Tongue (tissue), 2 donors: Measurements from ENCODE around the gene ATP2B1. TPM values are rescaled to one million over a fixed set of nuclear protein-coding genes. Genes with fewer than 3 reads are reported as not detected.
A peak's percentile ranks its signal among the peaks of the same experiment; 100 is the strongest.
"Not testable (repeated sequence)": the region's sequence is repeated elsewhere in the genome, so short reads cannot be mapped to it uniquely, and the experiment has no call there.

Source experiments
- DNase-seq: peaks from one replicate; pipeline ENCODE4 v3.0.0-alpha.2; 2015
- total RNA-seq: library from RNA; depleted of rRNA; stranded (reverse); fragments of >200 nt; gene quantifications from one replicate; pipeline ENCODE4 v1.2.3, GENCODE V29; 2014

The ATP2B1 gene
- total RNA-seq, 1 donor from 2014 or later, result 105 TPM

DNA sequence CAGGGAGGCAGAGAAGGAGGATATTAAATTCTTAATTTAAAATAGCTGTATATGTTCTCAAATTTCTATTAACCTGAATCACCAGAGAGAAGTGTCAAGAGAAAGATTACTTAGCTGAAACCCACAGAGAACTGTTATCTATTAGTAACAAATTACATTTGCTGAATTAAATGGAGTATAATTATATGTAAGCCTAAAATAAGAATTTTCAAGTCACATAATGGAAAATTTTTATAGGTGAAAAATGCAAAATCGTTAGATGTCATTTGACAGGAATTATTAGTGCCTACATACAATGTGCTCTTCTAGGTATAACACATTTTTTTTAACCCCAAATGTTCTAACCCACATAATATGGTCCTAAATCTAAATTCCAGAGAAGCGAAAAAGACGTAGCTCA is 4.1 kb upstream of the ATP2B1 start:
- DNase-seq, result no peak

DNA sequence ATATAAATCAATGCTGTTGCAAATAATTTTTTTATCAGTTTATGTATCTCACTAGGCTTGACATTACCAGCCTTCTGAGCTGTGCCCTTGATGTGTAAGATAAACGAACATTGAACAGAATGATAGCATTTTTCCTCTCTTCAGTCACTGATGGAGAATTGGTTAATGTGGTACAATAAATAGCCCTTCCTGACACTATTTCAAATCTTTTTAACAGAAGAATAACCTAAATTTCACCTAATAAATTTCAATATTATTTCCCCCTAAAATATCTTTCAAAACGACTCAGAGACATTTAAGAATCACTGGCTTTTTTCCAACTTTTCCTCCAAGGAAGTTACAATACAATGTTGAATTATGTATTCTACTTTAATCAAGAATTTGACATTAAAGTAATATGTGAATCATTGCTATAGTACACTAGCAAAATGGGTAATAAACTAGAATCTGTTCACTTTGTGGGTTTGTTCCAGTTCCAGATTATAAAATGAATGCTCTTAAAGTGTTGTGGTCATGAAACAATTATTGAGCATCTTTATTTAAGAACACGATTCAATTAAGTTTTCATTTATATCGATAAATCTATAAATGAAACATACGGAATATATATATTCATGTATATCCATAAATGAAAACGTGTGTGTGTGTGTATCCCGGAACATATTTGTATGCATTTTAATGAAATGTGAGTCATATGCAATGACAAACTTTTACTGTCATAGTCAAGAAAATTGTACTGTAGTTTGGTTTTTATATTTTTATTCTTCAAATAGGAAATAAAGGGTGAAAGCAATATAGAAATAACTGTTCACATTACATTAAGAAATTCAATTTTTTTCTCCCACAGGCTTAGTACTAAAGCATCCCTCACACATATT is 2.5 kb upstream of the ATP2B1 start:
- DNase-seq, result no peak

DNA sequence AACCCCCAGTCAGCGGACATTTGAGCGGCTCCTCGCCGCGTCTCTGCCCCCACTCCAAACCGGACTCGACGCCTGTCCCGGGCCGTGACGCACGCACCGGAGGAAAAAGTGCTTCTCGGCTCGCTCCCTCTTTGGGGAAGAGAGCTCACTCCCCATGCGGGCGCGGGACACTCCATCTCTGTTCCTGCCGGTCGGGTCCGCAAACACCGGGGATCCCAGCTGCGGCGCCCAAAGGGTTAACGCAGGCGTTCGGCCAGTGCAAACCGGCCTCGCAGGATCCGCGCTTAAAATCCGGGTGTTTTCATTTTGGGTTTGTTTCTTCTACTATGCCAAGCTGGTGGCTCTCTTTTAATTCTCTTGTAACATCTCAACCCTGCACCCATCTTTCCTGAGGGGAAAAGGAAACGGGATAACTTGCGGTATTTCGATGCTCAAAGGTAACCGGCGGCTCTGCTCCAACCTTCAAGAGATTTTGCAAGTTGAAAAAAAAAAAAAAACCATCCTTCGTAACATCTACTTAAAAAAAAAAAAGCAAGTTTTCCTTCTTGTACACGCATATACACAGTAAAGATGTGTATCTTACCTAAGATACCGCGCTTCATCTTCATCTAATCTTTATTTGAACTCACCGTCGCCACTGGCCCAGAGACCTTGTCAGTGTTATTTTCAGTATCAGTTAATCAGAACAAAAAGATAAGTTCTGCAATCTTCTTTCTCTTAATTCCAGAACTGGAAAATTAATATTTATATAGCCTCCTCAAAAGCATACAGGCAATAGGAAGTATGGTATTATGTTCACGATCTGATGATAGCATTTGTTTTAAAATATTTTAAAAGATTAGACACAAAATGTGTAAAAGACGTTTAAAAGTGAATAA is 1.6 kb upstream of the ATP2B1 start:
- DNase-seq, result peak; percentile 78

DNA sequence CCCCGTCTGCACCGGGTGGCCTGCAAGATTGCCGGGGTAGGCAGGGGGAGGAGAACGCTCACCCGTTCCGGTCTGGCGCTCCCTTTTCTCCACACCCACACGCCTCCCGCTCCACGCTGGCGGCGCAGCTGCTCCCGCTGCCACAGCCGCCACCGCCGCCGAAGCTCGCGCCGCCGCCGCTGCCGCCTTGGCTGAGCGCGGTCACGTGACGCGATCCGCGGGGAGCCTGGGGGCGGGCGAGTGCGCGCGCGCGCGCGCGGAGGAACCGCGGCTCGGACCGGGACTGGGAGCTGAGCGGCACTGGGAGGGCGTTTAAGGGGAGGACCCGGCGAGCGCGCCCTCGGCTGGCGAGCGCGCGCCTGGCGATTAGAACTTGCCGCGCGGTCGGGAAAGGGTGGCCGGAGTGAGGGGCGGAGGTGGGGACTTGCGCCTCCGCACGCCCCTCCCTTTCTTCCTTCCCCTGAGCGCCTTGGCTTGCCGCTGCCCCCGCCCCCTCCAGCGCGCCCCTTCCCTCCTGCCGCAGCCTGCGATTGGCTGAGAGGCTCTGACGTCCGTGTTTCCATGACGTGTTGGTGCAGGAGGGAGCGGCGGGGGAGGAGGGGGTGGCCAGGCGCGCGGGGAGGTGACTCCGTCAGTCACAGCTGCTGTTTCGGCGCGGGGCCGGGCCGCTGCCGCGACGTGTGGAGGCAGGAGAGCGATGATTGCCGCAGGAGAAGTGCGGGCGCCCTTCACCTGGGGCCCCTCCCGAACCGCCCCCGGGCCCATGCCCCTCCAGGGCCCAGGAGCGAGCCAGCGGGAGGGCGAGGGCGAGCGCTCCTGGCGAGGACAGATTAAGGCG is 738 bp upstream of the ATP2B1 start:
- DNase-seq, result peak; percentile 100

DNA sequence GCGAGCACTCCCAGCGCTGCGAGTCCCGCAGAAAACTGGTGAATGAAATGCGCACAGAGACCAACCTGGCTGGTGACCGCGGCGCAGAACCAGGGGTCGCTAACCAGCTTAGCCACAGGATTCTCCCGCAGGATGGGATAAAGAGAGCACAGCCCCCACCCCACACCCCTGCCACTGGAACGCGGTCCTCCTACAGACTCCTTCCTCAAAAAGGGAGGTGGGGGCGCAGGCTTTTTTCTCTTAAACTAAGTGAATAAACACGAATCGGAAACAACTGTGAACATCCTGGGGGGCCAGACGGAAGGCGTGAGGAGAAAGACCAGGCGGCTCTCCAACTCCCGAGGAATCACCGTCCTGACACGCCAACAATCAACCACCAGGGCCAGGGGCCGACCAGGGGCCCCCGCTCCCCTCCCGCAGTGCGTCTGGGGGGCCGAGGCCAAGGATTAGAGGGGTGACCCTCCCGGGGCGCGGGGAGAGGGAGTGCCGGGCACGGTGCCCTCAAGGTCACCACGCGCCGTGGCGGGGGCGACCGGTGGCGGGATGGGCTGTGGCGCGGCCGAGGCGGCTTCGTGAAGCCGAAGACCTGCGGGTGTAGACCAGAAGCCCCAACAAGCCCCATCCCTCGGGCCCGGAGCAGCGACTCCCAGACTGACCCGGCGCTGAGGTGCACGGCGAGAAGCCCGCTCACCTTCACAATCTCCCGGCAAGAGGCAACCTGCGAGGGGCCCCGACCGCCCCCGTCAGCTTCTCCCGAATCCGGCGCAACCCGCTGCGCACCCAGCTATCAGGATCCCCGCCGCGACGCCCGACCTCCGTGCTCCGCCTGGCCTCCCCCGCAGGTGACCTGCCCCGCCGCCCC is 704 bp downstream of the ATP2B1 start:
- peak; percentile 48 for DNase-seq

DNA sequence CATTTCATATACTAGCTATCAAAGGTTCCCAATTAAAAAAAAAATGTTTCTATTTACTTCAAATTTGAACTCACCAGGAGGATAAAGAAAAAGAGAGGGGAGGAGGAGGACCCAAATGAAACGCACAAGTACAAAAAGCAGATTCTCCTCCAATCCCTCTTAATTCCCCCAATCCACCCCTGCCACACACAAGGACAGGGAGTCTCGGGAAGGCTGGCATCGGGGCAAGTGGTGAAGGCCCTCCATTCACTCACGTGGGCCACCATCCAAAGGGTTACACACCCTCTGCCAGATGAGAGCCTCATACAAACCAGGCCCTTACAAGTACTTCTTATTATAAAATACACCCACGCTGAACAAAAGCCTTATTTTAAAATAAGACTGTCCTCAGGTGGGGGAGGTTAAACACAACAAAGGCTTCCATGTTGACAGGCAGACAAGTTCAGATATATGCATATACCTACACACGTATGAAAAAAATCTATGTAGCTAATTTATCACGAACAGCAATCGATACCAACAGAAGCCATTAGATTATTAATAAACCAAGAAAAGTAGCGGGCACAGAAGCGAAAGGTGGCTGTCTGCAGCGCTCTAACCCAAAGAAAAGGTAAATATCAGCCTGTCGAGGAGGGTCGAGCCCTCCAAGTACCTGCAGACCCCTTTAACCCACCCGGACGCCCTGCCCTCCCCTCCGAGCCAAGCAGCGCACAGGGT is 1.5 kb downstream of the ATP2B1 start:
- peak; percentile 58 for DNase-seq

DNA sequence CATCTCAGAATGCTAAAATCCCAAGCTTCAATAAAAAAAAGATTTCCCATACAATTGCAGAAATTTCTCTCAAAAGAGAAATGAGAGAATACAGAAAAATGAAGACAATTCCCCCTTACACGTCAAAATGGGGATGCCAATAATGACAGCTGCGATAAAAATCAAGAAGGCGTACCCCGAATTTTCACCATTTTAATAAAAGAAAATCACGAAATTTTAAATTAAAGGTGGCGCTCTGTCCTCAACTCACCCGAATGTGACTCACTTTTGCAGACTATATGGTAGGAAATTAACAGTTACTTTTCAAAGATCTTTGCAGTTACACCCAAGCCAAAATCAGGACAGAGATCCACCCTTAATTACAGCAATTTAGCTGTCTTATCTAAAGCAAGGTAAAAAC is 2.1 kb downstream of the ATP2B1 start:
- no peak for DNase-seq

DNA sequence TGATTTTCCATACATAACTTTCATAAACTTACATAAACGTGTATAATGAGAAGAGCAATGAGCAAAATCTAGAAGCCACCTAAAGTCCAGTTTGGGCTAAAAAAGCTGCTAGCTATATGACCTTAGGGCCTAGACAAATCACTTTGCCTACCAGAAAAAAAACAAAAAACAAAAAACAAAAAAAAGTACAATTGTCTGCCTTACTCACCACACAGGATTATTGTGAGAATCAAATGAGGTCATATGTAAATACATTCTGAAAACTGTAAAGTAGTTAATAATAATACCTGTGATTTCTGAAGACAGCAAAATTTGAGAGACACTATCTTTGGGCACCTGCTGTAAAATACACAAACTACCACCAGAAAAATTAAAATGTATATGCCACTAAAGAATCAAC is 4.2 kb downstream of the ATP2B1 start:
- no peak for DNase-seq

DNA sequence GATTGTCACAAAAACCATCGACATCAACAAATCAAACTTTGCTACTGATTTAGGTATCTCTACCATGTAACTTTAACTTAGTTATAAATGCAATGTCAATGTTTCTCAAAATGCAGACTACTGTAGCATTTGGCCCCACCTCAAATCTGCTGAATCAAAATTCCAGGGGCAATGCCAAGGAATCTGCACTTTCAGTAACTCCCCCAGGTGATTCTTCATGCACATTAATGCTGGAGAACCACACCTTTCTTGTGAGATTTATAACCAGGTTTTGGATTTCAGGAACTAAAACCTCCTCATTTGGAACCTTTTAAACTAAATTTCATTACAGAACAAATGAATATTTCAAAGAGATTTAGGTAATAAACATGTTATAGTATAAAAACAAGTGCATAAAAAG is 4.9 kb downstream of the ATP2B1 start:
- no peak for DNase-seq

DNA sequence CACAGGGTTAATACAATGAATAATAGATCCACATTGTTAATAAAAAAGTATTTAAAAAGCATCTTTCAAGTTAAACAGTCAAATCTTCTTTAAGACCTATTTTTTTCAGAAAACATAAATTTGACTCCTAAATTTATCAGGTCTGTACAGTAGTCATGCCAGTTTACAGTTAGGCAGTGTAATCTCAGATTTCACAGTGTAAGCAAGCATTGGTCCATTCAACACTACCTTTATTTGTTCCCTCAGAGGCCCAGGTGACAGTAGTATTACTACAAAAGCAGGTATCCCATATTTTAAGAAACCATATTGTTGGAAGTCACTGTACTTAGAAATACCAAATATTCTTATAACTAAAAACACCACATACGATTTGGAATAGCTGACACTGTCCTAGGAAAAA is 6.1 kb downstream of the ATP2B1 start:
- DNase-seq, result no peak

DNA sequence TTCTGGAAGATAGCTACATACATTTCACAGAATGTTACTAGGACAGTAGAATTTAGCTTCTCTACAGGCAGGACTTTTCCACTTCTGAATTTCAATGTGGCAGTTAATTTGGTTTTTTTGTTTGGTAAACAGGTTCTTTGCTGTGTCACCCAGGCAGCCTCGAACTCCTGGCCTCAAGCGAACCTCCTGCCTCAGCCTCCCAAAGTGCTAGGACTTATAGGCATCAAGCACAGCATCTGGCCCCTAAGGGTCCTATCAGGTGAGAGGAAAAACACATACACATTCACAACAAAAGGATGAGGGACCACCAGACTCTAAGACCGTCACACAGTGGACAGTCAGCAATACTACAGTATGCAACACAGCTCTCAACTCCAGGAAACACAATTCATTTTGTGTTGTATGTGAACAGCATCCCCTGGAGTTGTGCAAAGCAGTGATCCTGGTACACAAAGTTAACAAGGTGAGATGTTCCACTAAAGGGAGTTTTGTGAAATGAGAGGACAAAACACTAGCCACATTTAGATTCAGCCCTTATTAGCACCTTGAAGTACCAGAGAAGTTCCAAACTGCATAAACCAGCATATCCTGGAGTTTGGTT is 6.9 kb downstream of the ATP2B1 start:
- no peak for DNase-seq

DNA sequence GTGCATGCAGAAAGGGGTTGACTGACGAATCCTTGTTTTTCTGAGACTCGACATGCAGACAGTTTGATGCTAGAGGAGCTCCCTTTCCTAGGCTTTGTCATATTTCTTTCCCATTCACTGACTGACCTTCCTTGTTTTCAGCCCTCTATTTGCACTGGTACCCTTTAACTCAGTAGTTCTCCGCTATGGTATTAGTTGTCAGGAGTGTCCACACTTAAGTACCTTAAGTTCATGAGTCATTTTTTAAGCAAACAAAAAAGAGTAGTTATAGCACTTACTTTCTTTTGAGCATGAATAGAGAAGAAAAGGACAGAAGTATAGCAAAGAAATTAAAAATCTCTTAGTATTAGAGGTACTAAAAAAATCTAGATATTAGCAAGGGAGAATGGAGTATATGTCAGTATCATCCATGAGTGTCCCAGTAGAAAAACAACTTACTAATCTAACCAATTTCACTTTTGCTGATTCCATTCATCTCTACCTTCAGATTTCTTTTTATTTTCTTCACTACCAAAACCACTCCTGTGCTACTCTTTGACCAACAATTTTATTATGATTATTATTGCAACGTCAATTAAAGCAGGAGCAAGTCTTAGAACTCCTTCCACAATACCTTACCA is 8.3 kb downstream of the ATP2B1 start:
- DNase-seq, result no peak

DNA sequence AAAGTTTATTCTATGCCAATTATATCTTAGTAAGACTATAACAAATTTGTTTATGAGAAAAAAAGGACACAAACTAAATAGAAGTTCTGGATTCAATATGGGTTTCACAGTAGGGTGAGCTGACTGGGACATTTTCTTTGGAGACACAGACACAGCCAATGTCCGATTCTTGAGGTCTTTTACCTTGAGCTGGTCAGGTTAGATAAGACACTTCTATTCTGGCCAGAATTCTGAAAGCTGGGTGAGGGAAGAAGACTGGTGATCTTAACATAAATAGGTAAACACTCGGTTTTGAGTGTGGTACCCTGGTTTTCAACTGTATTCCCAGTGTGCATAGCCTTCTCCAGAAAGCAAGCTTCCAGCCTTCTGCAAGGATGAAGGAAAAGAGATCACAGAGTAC is 10.0 kb downstream of the ATP2B1 start:
- no peak for DNase-seq

DNA sequence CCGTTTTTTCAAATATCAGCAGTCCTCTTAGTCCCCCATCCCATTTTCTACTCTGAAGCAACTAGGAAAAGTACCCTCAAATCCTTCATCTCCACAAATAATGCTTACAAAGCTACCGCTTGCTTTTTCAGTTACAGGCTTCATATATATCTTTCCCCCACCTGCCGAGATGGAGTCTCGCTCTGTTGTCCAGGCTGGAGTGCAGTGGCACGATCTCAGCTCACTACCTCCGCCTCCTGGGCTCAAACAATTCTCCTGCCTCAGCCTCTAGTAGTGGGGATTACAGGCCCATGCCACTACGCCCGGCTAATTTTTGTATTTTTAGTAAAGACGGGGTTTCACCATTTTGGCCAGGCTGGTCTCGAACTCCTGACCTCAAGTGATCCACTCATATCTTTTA is 10.9 kb downstream of the ATP2B1 start:
- DNase-seq, result not testable (repeated sequence)

DNA sequence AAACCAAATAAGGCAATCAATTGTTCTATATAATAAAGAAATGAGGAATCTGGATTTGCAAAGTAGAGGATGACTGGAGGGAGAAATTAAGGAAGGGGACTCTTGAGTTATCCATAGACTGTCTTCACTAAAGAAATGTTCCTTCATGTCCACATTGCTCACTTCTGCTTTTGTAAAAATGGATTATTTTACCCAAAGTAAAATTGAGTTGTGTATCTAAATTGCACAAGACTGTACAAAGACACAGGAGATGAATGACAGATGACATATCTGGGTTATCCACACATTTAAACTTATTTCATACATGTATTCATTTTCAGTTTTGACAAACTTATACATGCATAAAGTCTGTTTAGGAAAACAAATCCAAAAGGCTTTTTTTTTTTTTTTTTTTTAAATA is 11.3 kb downstream of the ATP2B1 start:
- no peak for DNase-seq

DNA sequence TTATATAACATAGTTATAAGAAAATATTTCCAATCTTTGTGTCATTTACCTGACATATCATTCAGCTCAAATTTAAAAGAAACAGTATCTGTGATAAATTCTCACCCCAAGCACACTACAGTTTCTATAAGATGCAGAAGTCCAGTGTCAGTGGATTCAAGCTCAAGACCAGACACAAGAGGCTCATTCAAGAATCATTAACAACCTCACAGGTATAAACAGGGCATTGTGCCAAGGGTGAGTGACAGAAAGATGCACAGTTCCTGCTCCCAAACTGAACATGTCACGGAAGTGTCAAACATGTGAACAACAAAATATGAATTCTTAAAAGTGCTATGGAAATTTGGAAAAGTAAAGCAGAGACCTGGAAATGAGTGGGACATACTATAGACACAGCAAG is 12.8 kb downstream of the ATP2B1 start:
- DNase-seq, result no peak

DNA sequence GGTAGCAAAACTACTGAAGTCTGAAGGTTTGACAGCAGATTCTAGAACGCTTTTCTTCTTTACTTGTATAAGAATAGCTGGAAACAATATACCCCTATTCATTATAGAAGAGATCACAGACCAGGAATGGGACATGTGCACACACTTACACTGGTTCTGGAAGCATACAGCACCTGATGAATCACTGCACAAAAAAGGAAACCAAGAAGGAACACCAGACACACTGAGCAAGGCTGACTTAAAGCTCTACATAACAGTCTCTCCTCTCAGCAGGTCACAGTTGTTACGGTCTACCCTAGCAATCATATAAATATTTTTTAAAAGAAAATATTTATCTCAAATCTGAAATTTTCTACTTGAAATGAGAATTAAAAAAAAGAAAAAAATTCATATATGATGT is 13.5 kb downstream of the ATP2B1 start:
- DNase-seq, result no peak

DNA sequence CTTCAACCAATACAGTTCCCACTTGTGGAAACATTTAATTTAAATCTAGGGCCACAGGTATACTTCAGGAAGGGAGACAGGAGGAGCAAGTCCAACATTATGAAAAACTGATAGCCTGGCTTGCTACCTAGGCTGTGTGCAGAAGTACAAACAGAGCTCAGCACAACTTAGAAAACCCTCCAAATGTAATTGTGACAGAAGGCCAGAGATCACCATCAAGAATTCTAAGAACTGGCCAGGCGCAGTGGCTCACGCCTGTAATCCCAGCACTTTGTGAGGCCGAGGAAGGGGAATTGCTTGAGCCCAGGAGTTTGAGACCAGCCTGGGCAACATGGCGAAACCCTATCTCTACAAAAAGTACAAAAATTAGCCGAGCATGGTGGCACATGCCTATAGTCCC is 14.1 kb downstream of the ATP2B1 start:
- DNase-seq, result no peak

DNA sequence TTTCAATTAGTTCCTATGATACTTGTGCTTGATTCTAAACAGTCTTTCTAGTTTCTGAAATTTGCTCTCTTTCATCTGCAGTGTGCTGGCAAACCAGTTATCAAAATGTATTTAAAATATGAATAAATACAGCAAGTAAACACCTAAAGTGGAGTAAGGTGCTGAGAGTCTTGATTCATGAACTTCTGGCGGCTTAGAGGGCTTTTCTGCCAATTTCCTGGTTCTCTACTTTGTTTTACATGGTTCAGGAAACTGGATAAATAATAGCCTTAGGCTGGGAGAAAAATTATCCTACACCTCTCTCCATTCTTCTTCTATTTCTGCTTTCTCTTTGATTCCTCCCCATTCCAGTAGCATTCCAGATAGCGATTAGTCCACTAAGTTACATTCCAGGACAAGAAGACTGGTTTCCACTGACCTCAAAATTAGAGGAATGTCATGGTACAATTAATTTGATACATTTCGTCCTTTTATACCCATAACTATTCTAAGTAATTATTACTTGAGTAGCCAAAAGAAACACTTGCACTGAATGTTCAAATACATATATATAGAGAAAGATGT is 14.9 kb downstream of the ATP2B1 start:
- no peak for DNase-seq

DNA sequence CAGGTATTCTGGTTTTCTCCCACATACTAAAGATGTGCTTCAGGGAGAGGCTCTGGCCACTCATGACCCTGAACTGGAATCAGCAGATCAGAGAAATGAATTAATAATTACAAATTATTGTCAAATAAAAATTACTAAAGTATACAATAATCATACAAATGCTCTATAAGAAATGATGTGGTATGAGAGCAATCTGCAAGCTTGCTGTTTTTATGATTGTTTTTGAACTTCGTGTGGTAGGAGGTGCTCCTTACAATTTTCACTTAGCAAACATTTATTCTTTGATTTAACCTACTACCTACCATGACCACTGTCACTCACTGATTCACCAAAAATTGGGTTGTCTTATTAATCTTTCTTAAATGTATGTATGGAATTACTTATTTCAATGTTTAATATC is 16.2 kb downstream of the ATP2B1 start:
- no peak for DNase-seq
